SK-N-DZ (cell line): ENCODE results near the gene UBE2J2.
A peak's percentile ranks its signal among the peaks of the same experiment; 100 is the strongest.

Source experiments
- DNase-seq: peaks from one replicate; pipeline ENCODE4 v3.0.0-alpha.2; 2015; ENCODE audit warnings: low spot score

Gene UBE2J2

GRCh38 chr1:1309251-1310108 lies 35.8 kb upstream of the UBE2J2 start:
- DNase-seq: no peak

DNA sequence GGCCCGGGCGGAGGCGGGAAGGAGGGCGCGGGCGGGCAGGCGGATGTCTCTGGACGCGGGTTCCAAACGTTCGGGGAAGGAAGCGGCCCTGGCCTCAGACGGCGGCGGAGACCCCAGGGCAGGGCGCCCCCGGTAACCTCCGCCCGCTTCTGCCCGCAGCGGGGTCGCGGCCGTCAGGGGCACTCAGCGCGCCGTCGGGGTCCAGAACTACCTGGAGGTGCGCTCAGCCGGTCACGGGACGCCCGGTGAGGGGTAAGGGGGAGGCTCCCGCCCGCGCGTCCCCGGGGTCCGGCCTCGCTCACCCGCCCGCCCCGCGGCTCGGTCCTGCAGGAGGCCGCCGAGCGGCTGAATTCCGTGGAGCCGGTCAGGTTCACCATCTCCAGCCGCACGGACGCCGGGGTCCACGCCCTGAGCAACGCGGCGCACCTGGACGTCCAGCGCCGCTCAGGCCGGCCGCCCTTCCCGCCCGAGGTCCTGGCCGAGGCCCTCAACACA lies 35.1 kb upstream of the UBE2J2 start:
- DNase-seq: no peak

- DNase-seq: peak; percentile 86
Measured at GRCh38 chr1:1307923-1308755, 34.5 kb upstream of the UBE2J2 start, which contains the start of the genes ACAP3 and PUSL1. Gene ACAP3 (minus strand): TSS chr1:1307930. CDS start chr1:1307815, 115 bp downstream. Gene PUSL1 (plus strand): TSS chr1:1308597. CDS start chr1:1308644, 47 bp downstream.

- no peak for DNase-seq
Measured at GRCh38 chr1:1307261-1307922, 33.7 kb upstream of the UBE2J2 start.

DNA sequence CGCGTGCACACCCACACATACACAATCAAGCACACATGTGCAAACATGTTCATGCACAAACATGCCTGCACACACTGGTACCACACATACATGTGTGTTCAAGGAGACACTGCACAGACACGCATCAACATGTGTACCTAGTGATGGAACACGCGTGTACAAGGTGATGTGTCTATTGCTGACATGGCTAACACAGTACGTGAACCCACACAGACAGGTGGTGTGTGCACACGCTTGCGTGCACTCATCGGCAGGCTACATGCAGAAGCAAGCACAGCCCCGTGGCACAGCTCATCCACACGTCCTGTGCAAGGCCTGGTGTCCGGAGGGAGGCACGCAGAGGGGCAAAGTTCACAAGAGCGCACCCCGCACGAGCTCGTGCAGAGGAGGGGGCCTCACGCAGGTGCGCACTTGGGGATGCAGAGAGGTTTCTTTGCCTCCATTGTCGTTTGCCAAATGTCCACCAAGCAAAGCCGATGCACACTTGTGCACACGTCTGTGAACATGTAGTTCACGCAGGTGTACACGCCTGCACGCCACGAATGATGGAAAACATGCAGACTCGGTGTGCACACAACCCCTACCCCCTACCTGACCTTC lies 33.1 kb upstream of the UBE2J2 start:
- DNase-seq: no peak

- peak; percentile 48 for DNase-seq
Measured at GRCh38 chr1:1306070-1306660, 32.5 kb upstream of the UBE2J2 start.

GRCh38 chr1:1305300-1306069 lies 31.8 kb upstream of the UBE2J2 start:
- DNase-seq: peak; percentile 52

GRCh38 chr1:1304331-1305299 lies 31.0 kb upstream of the UBE2J2 start:
- DNase-seq: peak; percentile 91

DNA sequence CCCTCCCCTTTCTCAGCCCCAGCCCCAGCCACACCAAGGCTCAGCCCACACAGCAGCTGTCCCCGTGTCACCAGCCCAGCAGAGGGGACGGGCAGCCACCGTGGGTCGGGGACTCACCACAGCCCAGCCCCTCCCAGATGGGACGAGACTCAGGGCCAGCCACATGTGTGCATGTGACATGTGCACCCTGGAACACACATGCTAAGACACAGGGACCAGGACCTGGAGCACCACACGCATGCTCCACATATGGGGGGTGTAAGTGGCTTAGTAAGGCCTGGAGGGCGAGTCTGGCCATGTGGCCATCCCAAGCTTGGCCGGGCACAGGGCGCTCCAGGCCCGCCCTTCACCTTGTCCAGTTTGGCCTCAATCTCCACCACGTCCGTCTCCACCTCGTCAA lies 30.1 kb upstream of the UBE2J2 start:
- DNase-seq: no peak

DNA sequence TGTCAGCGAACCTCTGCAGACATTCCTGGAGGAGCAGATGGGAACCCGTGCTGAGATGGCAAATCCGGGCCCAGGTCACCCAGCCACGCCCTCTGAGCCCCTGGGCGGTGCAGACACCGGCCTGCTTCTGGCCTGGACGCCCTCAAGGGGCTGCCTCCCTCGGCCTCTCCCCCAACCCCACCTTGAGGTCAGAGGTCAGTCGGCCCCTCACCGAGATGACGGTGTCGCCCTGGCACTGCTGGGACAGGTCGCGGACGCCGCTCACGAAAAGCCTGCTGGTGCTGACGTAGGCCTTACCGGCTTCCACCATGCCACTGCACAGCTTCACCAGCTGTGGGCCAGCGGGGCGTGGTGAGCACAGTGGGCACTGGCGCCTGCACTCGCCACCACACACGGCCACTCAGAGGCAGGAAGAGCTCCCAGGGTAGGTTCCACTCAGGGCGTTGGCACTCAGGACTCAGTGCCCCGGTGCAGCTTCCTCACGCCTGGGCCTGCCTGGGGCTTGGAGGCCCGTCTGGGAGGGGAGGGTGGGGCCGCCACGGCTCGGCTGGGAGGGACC lies 29.4 kb upstream of the UBE2J2 start:
- DNase-seq: no peak

- DNase-seq: no peak
Measured at GRCh38 chr1:1302006-1302430, 28.4 kb upstream of the UBE2J2 start.

- no peak for DNase-seq
Measured at GRCh38 chr1:1300352-1300739, 26.7 kb upstream of the UBE2J2 start.

- DNase-seq: no peak
Measured at GRCh38 chr1:1299686-1300351, 26.2 kb upstream of the UBE2J2 start.

- peak; percentile 70 for DNase-seq
Measured at GRCh38 chr1:1298861-1299685, 25.4 kb upstream of the UBE2J2 start.

DNA sequence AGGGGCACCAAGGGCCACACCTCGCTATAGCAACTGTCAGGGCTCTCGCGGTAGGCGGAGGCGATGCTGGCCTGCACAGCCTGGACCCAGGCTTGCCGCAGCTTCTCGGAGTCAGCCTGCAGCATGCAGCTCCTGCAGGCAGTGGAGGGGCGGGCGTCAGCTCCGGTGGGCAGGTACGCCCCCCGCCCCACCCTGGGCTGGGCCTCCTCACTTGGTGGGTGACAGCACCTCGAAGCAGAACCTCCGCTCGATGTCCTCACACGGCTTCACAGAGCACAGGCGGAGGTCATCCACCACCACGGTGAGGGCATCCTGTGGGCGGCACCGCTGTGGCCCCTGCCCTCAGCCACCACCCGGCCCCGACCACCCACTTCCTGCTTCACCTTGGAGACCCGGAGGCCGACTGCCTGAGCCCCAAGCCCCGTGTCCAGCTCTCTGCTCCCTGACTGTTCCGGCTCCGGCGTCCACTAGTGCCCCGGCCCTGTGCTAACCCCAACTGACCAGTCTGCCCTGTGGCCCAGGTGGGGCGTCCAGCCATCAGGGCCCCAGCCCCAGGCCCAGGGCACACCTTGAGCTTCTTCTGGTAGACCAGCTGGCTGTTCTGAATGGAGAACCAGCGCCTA lies 24.3 kb upstream of the UBE2J2 start:
- no peak for DNase-seq
